Activated T-cell treated with anti-CD3 and anti-CD28 coated beads, Interleukin-2, amount 50 U/mL, for 48 hours (primary cell): Measurements from ENCODE around the gene IL3RA.
"Not testable (repeated sequence)": the region's sequence is repeated elsewhere in the genome, so short reads cannot be mapped to it uniquely, and the experiment has no call there.

ENCODE experiments used
- DNase-seq, 2 experiments: peaks; one replicate each; pipeline ENCODE4 v3.0.0-alpha.2; 2020

IL3RA gene

DNA sequence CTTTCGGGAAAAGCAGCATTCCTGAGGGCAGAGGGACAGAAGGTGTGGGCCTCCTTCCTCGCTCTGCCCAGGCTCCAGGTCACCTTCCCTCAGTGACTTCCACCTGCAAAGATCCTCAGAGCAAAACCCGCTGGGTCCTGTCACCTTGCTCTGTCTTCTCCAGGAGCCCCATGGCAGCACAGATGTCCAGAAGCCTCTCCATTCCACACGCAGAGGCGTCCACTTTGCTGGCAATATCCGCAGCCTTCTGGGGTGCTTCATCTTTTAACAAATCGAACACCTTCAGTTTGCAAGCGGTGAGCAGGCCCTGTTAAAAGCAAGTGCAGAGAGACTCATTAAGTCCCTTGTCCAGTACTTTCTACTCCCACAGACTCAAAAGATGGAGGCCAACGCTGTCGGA is 88.8 kb downstream of the IL3RA start:
- no peak for DNase-seq

DNA sequence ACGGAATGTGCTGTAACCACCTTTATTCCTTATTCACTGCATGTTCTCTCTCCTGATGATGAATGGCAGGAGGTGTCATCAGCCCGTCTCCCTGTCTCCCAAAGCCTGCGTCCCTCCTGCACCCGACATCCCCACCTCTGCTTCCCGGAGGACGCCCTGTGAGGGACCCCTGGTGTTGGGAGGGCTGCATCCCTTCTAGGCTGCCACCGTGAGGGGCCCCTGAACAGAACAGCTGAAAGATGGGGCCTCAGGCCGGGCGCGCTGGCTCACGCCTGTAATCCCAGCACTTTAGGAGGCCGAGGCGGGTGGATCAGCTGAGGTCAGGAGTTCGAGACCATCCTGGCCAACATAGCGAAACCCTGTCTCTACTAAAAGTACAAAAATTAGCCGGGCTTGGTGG is 89.7 kb downstream of the IL3RA start:
- DNase-seq: not testable (repeated sequence)

DNA sequence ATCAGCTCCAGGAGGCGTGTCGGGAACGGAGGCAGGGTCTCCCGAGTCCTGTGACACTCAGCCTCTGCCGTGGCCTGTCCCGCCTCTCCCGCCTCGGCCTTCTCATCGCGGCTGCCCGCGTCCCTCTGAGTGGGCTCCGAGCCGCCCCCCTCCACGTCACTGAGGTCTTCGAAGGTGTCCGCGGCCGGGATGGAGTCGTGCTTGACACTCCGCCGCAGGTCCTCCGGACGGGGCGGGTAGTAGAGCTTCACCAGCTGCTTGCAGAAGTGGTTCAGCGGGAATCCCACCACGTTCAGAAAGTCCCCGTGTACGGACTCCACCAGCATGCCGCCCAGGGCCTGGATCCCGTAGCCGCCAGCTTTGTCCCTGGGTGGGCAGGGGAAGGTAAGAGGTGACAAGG is 91.2 kb downstream of the IL3RA start:
- DNase-seq: no peak

DNA sequence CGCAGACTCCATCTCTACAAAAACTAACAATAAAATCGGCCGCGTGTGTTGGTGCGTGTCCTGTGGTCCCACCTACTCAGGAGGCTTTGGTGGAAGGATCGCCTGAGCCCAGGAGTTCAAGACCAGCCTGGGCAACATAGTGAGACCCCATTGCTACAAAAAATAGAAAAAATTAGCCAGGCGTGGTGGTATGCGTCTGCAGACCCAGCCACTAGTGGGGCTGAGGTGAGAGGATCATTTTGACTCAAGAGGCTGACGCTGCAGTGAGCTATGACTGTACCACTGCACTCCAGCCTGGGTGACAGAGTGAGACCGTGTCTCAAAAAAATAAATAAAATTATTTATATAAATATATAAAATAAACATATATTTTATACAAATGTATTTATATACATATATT is 93.9 kb downstream of the IL3RA start:
- DNase-seq: no peak
